ENCODE data around the gene USP34. TPM values are rescaled to one million over a fixed set of nuclear protein-coding genes. Genes with fewer than 3 reads are reported as not detected.

The USP34 gene
- total and polyA plus RNA-seq, 4 donors = 13.4 to 82.7 (median 51.1) TPM

GRCh38 chr2:61363580-61363979, 107.3 kb downstream of the USP34 start (continued):
- TF ChIP-seq EGR1 (IDR thresholded peaks at IDR 0.05; ENCODE audit: low read depth in 2 of 2) = no peak
- no peak for TF ChIP-seq TAF1 (conservative IDR thresholded peaks at IDR 0.05)

GRCh38 chr2:61362873-61363272, 108.0 kb downstream of the USP34 start:
- peaks cover 0 to under 1% (median under 1%) of the 10 kb centered on the region in 4 donors for H3K4me1 ChIP-seq (ENCODE audit: control insufficient read depth in 4 of 4, insufficient read depth in 4 of 4, low read length in 3 of 4)
- H3K9me3 ChIP-seq (ENCODE audit: control insufficient read depth in 4 of 4, low read length in 3 of 4) = no peaks in the 10 kb centered on the region
- H3K36me3 ChIP-seq (ENCODE audit: control insufficient read depth in 4 of 4, insufficient read depth in 3 of 4, low read depth in 1 of 4, low read length in 3 of 4) = peaks cover 5 to 12% (median 8%) of the 10 kb centered on the region in 4 donors
- H3K9ac ChIP-seq (ENCODE audit: low read depth in 1 of 2, low read length in 2 of 2) = no peak overlapping the region
- H3K4me3 ChIP-seq (ENCODE audit: low read depth in 1 of 3, low read length in 3 of 3) = no peak overlapping the region
- 95% methylated on average over 1 of the region's 1 CpG for WGBS
- TF ChIP-seq REST (IDR thresholded peaks at IDR 0.05) (no peak), EGR1 (IDR thresholded peaks at IDR 0.05; ENCODE audit: low read depth in 2 of 2) (no peak), YY1 (IDR thresholded peaks at IDR 0.05) (no peak)
- no peak for DNase-seq (ENCODE audit: low spot score)
- H3K27ac ChIP-seq (ENCODE audit: low read depth in 1 of 2, low read length in 2 of 2) = no peak overlapping the region
- no peaks in the 10 kb centered on the region for H3K27me3 ChIP-seq (ENCODE audit: control insufficient read depth in 4 of 4, insufficient read depth in 4 of 4, low read length in 3 of 4)

GRCh38 chr2:61361068-61361467, 109.8 kb downstream of the USP34 start:
- Histone ChIP-seq H3K4me3 (ENCODE audit: low read depth in 1 of 3, low read length in 3 of 3) (no peak overlapping the region), H3K27ac (ENCODE audit: low read depth in 1 of 2, low read length in 2 of 2) (no peak overlapping the region), H3K9ac (ENCODE audit: low read depth in 1 of 2, low read length in 2 of 2) (no peak overlapping the region), H3K36me3 (ENCODE audit: control insufficient read depth in 4 of 4, insufficient read depth in 3 of 4, low read depth in 1 of 4, low read length in 3 of 4) (peaks cover 0 to 12% (median 4%) of the 10 kb centered on the region in 4 donors), H3K4me1 (ENCODE audit: control insufficient read depth in 4 of 4, insufficient read depth in 4 of 4, low read length in 3 of 4) (peaks cover 8 to 16% (median 9%) of the 10 kb centered on the region in 4 donors), H3K9me3 (ENCODE audit: control insufficient read depth in 4 of 4, low read length in 3 of 4) (no peaks in the 10 kb centered on the region), H3K27me3 (ENCODE audit: control insufficient read depth in 4 of 4, insufficient read depth in 4 of 4, low read length in 3 of 4) (no peaks in the 10 kb centered on the region)
- DNase-seq (ENCODE audit: low spot score) = no peak
- 95% methylated on average over 1 of the region's 1 CpG for WGBS
- TF ChIP-seq MAX (IDR thresholded peaks at IDR 0.05) = no peak
- TF ChIP-seq TAF1 (conservative IDR thresholded peaks at IDR 0.05) = no peak

- no peak overlapping the region for H3K4me3 ChIP-seq (ENCODE audit: low read depth in 1 of 3, low read length in 3 of 3)
- no peak overlapping the region for H3K27ac ChIP-seq (ENCODE audit: low read depth in 1 of 2, low read length in 2 of 2)
- peaks cover 8 to 17% (median 12%) of the 10 kb centered on the region in 4 donors for H3K4me1 ChIP-seq (ENCODE audit: control insufficient read depth in 4 of 4, insufficient read depth in 4 of 4, low read length in 3 of 4)
- no peaks in the 10 kb centered on the region for H3K9me3 ChIP-seq (ENCODE audit: control insufficient read depth in 4 of 4, low read length in 3 of 4)
- H3K36me3 ChIP-seq (ENCODE audit: control insufficient read depth in 4 of 4, insufficient read depth in 3 of 4, low read depth in 1 of 4, low read length in 3 of 4) = peaks cover 0 to 12% (median 5%) of the 10 kb centered on the region in 4 donors
- DNase-seq (ENCODE audit: low spot score) = no peak
- H3K27me3 ChIP-seq (ENCODE audit: control insufficient read depth in 4 of 4, insufficient read depth in 4 of 4, low read length in 3 of 4) = no peaks in the 10 kb centered on the region
- no peak overlapping the region for H3K9ac ChIP-seq (ENCODE audit: low read depth in 1 of 2, low read length in 2 of 2)
- TF ChIP-seq ATF3 (IDR thresholded peaks at IDR 0.05) (no peak), RAD21 (IDR thresholded peaks at IDR 0.05) (no peak), FOXA1 (IDR thresholded peaks at IDR 0.05) (no peak), HNF4G (IDR thresholded peaks at IDR 0.05) (no peak), MAX (IDR thresholded peaks at IDR 0.05) (no peak), HNF4A (conservative IDR thresholded peaks at IDR 0.05) (no peak), YY1 (IDR thresholded peaks at IDR 0.05) (no peak), GABPA (IDR thresholded peaks at IDR 0.05 in 1 of 2, conservative IDR thresholded peaks at IDR 0.05 in 1 of 2) (no peak), ZBTB33 (IDR thresholded peaks at IDR 0.05) (no peak), CTCF (IDR thresholded peaks at IDR 0.05; ENCODE audit: low read depth, low read length, missing input control) (no peak), TAF1 (conservative IDR thresholded peaks at IDR 0.05) (no peak), RXRA (IDR thresholded peaks at IDR 0.05) (no peak)
Observed at GRCh38 chr2:61359058-61359457, 111.8 kb downstream of the USP34 start.

Measured in liver (tissue), 9 donors.